Astrocyte (in vitro differentiated cells and primary cell): ENCODE results near the gene ORC4. TPM values are rescaled to one million over a fixed set of nuclear protein-coding genes. Genes with fewer than 3 reads are reported as not detected.

Source experiments
- total RNA-seq: library from RNA; stranded (reverse); gene quantifications from 2 replicates; pipeline ENCODE4 v1.2.1, GENCODE V29; 2021

Gene ORC4
- total RNA-seq, 1 donor from 2014 or later: 43.8 TPM

Other genes starting within 250 kb of the ORC4 start
- gene ACVR2A, start 175.7 kb downstream of the ORC4 start, total RNA-seq: 22.6 and 25.2 TPM in 2 replicates
- 52.8 and 53.6 TPM in 2 replicates for gene MBD5, start 354 bp upstream of the ORC4 start, total RNA-seq